SK-N-SH (cell line): ENCODE results near the gene LRMDA. TPM values are rescaled to one million over a fixed set of nuclear protein-coding genes. Genes with fewer than 3 reads are reported as not detected.
"Not testable (repeated sequence)": the region's sequence is repeated elsewhere in the genome, so short reads cannot be mapped to it uniquely, and the experiment has no call there.

Experiments
- CTCF ChIA-PET: fragments of 300-600, 350-600 bp; formaldehyde crosslinking; extraction: SDS; loops from one replicate; lab custom pipeline; 2021; lab: Yijun Ruan, JAX
- POLR2A ChIA-PET: fragments of 350-600 bp; sonication (Branson Sonifier 250); formaldehyde crosslinking; extraction: SDS; loops from one replicate; lab custom pipeline; 2020; ENCODE audit warnings: antibody characterized with exemption, inconsistent platforms; lab: Yijun Ruan, JAX
- DNase-seq: peaks from one replicate; pipeline ENCODE4 v3.0.0; 2012
- H2AFZ ChIP-seq: fragments of 200-600 bp; sonication (generic); 2 replicates; pipeline ENCODE4 v1.8.1; 2016; ENCODE audit warnings: antibody characterized with exemption, mild to moderate bottlenecking, low read depth
- H3F3A ChIP-seq: fragments of 200-600 bp; sonication (generic); replicated peaks from 2 replicates; pipeline ENCODE3; 2016; ENCODE audit warnings: antibody characterized with exemption, mild to moderate bottlenecking; ENCODE audit not compliant: insufficient read depth
- H3K27ac ChIP-seq, 2 experiments: fragments of 200-500 bp in 1 of 2; fragments of 200-600 bp in 1 of 2; sonication (Bioruptor generic) in 1 of 2; sonication (generic), shearing (Covaris generic) in 1 of 2; 2 replicates each; pipeline versions ENCODE4 v1.5.1 to v1.6.1; 2014 to 2016; ENCODE audit warnings: low read depth in 2 of 2, inconsistent platforms in 1 of 2, low read length in 1 of 2, mild to moderate bottlenecking in 1 of 2, mixed read lengths in 1 of 2
- H3K27me3 ChIP-seq: fragments of 200-600 bp; sonication (generic), shearing (Covaris generic); 2 replicates; pipeline ENCODE4 v1.6.1; 2016; ENCODE audit warnings: mixed run types; ENCODE audit not compliant: insufficient read depth
- H3K36me3 ChIP-seq, 2 experiments: fragments of 200-500 bp in 1 of 2; fragments of 200-600 bp in 1 of 2; sonication (Bioruptor generic) in 1 of 2; sonication (generic) in 1 of 2; replicated peaks in 1 of 2; 2 replicates each; pipeline versions ENCODE3 to v1.5.1; 2014 to 2016; ENCODE audit warnings: low read length in 1 of 2, mild to moderate bottlenecking in 1 of 2; ENCODE audit not compliant: insufficient read depth in 2 of 2, control insufficient read depth in 1 of 2
- H3K4me1 ChIP-seq, 2 experiments: fragments of 200-500 bp in 1 of 2; fragments of 200-600 bp in 1 of 2; sonication (Bioruptor generic) in 1 of 2; sonication (generic), shearing (Covaris generic) in 1 of 2; 2 replicates each; pipeline versions ENCODE4 v1.5.1 to v1.6.1; 2014 to 2016; ENCODE audit warnings: low read depth in 1 of 2, low read length in 1 of 2, mixed run types in 1 of 2; ENCODE audit not compliant: insufficient read depth in 2 of 2, control insufficient read depth in 1 of 2
- H3K4me2 ChIP-seq: fragments of 200-600 bp; sonication (generic), shearing (Covaris generic); 2 replicates; pipeline ENCODE4 v1.6.1; 2017; ENCODE audit warnings: mixed run types
- H3K4me3 ChIP-seq, 2 experiments: fragments of 200-500 bp in 1 of 2; fragments of 200-600 bp in 1 of 2; sonication (Bioruptor generic) in 1 of 2; sonication (generic), shearing (Covaris generic) in 1 of 2; 2 replicates each; pipeline versions ENCODE4 v1.5.1 to v1.8.1; 2014 to 2016; ENCODE audit warnings: low read depth in 2 of 2, inconsistent platforms in 1 of 2, low read length in 1 of 2, mild to moderate bottlenecking in 1 of 2, mixed read lengths in 1 of 2, moderate library complexity in 1 of 2
- H3K79me2 ChIP-seq: fragments of 200-600 bp; sonication (generic); 2 replicates; pipeline ENCODE4 v1.8.1; 2017; ENCODE audit warnings: mild to moderate bottlenecking; ENCODE audit not compliant: insufficient read depth
- H3K9ac ChIP-seq: fragments of 200-600 bp; sonication (generic); 2 replicates; pipeline ENCODE4 v1.6.1; 2017; ENCODE audit warnings: mixed run types
- H3K9me2 ChIP-seq: fragments of 200-600 bp; sonication (generic); 2 replicates; pipeline ENCODE4 v1.6.1; 2017; ENCODE audit warnings: mixed run types
- H3K9me3 ChIP-seq: fragments of 200-600 bp; sonication (generic); 2 replicates; pipeline ENCODE4 v1.6.1; 2017; ENCODE audit warnings: mixed run types, mild to moderate bottlenecking, moderate library complexity
- H4K20me1 ChIP-seq: fragments of 200-600 bp; sonication (generic); 2 replicates; pipeline ENCODE4 v1.6.1; 2017; ENCODE audit warnings: mild to moderate bottlenecking, mixed run types; ENCODE audit not compliant: insufficient read depth
- NRF1 ChIP-seq: IDR thresholded peaks from 2 replicates; pipeline ENCODE4 v1.6.1; 2012; ENCODE audit warnings: low read depth, mild to moderate bottlenecking, low read length
- WGBS: methylation state at CpG from one replicate; pipeline ENCODE4 v1.1.6; 2017; ENCODE audit warnings: low lambda C conversion rate; 5-methylcytosine and 5-hydroxymethylcytosine counted together
- polyA plus RNA-seq, 3 experiments: library from polyadenylated mRNA; depleted of rRNA; stranded (reverse); fragments of >200 nt; gene quantifications; 2 replicates each; pipeline ENCODE4 v1.2.3, GENCODE V29; 2012

Gene LRMDA
- polyA plus RNA-seq, 1 of the 3 experiments (the other 2 are of a cell fraction) = 0.95 TPM

GRCh38 chr10:75516154-75516553 lies 84.7 kb downstream of the LRMDA start:
- H3K36me3 ChIP-seq, H3K9me2 ChIP-seq, H4K20me1 ChIP-seq, DNase-seq, H3K4me2 ChIP-seq, H3K4me3 ChIP-seq, H3K9ac ChIP-seq, H2AFZ ChIP-seq, POLR2A ChIA-PET, H3K9me3 ChIP-seq, H3K27ac ChIP-seq, H3K79me2 ChIP-seq, H3K4me1 ChIP-seq, H3K27me3 ChIP-seq, H3F3A ChIP-seq, CTCF ChIA-PET: not testable (repeated sequence)
- 80% methylated on average over 2 of the region's 2 CpGs for WGBS

GRCh38 chr10:75519213-75519612 lies 87.8 kb downstream of the LRMDA start:
- H3K27ac ChIP-seq, H3K36me3 ChIP-seq, H3K79me2 ChIP-seq, H3K4me3 ChIP-seq, H3K9ac ChIP-seq, DNase-seq, H4K20me1 ChIP-seq, H3K4me2 ChIP-seq, H2AFZ ChIP-seq, CTCF ChIA-PET, H3K27me3 ChIP-seq, H3K9me2 ChIP-seq, POLR2A ChIA-PET, H3K4me1 ChIP-seq, H3K9me3 ChIP-seq, H3F3A ChIP-seq: not testable (repeated sequence)
- 43% methylated on average over 1 of the region's 1 CpG for WGBS

GRCh38 chr10:75521194-75521829 lies 89.9 kb downstream of the LRMDA start:
- POLR2A ChIA-PET, H3K36me3 ChIP-seq, H3K9me2 ChIP-seq, H3K9ac ChIP-seq, H3K79me2 ChIP-seq, H3K4me2 ChIP-seq, H4K20me1 ChIP-seq, H3K4me3 ChIP-seq, CTCF ChIA-PET, DNase-seq, H3F3A ChIP-seq, H3K27me3 ChIP-seq, H3K27ac ChIP-seq, H3K9me3 ChIP-seq, H3K4me1 ChIP-seq, H2AFZ ChIP-seq: not testable (repeated sequence)
- 85% methylated on average over 11 of the region's 16 CpGs for WGBS

- no peak for DNase-seq
- H2AFZ ChIP-seq = no peak overlapping the region
- no peaks in the 10 kb centered on the region for H3K27me3 ChIP-seq
- H4K20me1 ChIP-seq = no peaks in the 10 kb centered on the region
- no peak overlapping the region for H3K27ac ChIP-seq
- 88% methylated on average over 1 of the region's 1 CpG for WGBS
- H3K4me3 ChIP-seq = no peak overlapping the region
- H3F3A ChIP-seq = no peaks in the 10 kb centered on the region
- H3K79me2 ChIP-seq = no peaks in the 10 kb centered on the region
- no peaks in the 10 kb centered on the region for H3K9me3 ChIP-seq
- no peak for TF ChIP-seq NRF1
- no peak overlapping the region for H3K9ac ChIP-seq
- ChIA-PET CTCF (interaction anchor here (0.7 kb wide), 1 partner anchor 1714 kb away, joined by 3 read pairs; no protein-coding TSS in a partner anchor), POLR2A (no interaction called here)
- H3K36me3 ChIP-seq = no peaks in the 10 kb centered on the region
- no peak overlapping the region for H3K4me2 ChIP-seq
- H3K9me2 ChIP-seq = no peaks in the 10 kb centered on the region
- no peaks in the 10 kb centered on the region; a peak in 1 of 4 replicates for H3K4me1 ChIP-seq
These were observed 93.6 kb downstream of the LRMDA start for GRCh38 chr10:75525067-75525466.
